MM.1S (cell line): ENCODE results near the gene MAU2.

Experiments used
- CTCF ChIP-seq: fragments of 300-600 bp; sonication (generic); IDR thresholded peaks from 2 replicates; pipeline ENCODE4 v1.5.1; 2016; ENCODE audit warnings: antibody characterized with exemption, low read length, mixed read lengths
- EZH2phosphoT487 ChIP-seq: fragments of 300-600 bp; sonication (generic); IDR thresholded peaks from 2 replicates; pipeline ENCODE4 v1.6.1; 2018; ENCODE audit warnings: antibody characterized with exemption, low read length

DNA sequence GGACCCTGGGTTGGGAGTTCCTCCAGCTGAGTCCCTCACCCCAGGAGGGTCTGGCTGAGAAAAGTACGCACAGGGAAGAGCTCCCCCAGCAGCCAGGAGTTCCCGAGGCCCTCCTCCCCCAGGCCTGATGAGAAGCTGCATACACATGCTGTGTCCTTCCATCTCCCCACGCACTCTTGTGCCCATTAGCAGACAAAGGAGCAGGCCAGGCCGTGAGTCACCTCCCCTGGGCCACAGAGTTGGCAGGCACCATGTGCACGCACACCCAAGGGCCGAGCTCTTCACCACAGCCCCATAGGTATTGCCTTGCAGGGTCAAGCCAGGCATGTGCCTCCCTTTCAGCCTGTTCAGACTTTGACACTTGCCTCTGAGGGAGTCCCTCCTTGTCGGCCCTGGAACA is 17.5 kb downstream of the MAU2 start:
- TF ChIP-seq CTCF (no peak), EZH2phosphoT487 (no peak)
